Neural progenitor cell (in vitro differentiated cells): ENCODE measurements around the gene PPT2.

Experiments used
- CTCF ChIP-seq: fragments of 200-600 bp; sonication (generic); IDR thresholded peaks from 2 replicates; pipeline ENCODE4 v1.5.1; 2017; ENCODE audit warnings: antibody characterized with exemption, mild to moderate bottlenecking
- EZH2 ChIP-seq: fragments of 200-600 bp; sonication (generic); IDR thresholded peaks from 2 replicates; pipeline ENCODE4 v1.6.1; 2017; ENCODE audit warnings: antibody characterized with exemption, mild to moderate bottlenecking, moderate library complexity
- EZH2phosphoT487 ChIP-seq: fragments of 200-600 bp; sonication (generic); IDR thresholded peaks from 2 replicates; pipeline ENCODE4 v1.6.1; 2017; ENCODE audit warnings: antibody characterized with exemption

GRCh38 chr6:32184084-32184640 lies 30.2 kb downstream of the PPT2 start, which contains the start of gene AGER:
- TF ChIP-seq CTCF (no peak), EZH2 (no peak), EZH2phosphoT487 (no peak)
